ENCODE results near the gene TACC2.
A peak's percentile ranks its signal among the peaks of the same experiment; 100 is the strongest.

TACC2 gene

DNA sequence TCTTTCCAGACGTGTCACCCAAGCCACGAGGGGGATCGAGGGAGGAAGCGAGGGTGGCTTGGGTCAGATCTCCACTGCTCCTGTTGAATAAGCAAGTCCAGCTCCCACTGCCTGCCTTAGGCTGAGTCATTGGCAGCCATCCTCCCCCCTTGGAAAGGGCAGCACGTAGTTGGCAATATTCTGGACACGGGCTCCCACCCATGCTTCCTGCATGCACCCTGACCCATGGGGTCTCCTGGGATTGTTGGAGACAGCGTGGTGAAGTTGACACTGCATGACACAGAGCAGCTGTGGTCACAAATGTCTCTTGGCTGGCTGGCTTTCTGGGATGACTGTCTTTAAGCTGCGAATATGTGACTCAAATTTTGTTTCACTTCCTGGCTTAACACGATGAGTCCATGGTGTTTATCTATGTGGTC, 293.3 kb downstream of the TACC2 start:
- peak in 1 of 4 experiments; percentile 17 for DNase-seq

DNA sequence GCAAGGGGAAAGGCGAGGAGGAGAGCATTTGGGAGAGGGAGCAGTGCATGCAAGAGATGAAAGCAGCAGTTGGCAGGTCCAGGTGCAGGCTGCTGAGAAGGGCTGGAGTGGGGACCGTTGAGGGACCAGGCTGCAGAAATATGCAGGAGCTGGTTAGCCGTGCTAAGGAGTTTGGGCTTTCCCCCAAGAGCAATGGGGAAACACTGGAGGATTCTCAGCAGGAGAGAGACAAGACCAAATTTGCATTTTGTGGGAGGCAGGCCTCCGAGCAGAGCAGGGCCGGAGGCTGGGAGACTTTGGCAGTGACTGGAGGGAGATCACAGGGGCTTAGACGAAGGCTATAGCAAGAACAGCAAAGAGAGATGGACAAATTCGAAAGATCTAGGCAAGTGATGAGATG, 293.9 kb downstream of the TACC2 start:
- no peak for DNase-seq

DNA sequence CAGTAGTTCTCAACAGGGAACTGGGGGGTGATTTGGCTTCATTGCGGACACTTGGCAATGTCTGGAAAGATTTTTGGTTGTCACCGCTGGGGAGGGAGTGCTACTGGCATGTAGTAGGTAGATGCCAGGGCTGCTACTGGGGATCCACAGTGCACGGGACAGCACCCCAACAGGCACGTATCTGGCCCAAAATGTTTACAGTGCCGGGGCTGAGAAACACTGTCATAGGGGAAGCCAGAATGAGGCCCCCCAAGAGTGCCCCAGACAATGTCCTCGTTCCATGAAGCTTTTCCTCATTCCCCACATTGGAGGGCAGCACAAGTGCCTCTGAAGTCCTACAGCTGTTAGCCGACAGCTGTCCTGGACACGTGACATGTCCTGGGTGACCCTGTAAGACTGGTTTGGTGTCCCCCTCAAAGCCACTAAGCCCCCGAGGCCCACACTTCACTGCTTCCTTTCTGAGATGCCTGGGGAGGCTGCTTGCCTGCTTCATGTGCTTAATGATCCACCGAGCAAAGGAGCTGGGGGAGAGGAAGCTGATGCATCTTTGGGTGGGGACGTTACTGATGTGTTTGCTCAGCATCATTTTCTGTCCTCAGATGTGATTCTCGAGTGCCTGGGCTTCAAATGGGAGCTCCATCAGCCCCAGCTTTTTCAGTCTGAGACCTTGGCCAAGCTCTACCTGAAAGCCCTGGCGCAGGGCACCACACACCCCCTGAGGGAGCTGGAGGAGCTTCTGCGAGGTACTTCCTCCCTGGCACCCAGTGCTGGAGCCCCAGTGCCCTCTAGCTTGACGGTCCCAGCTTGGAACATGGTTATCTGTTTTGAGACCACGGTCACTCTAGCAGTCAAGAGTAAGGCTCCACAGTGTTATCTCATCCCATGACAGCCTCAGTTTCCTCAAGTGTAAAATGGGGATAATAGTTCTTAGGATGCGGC, 296.8 kb downstream of the TACC2 start:
- no peak for DNase-seq

DNA sequence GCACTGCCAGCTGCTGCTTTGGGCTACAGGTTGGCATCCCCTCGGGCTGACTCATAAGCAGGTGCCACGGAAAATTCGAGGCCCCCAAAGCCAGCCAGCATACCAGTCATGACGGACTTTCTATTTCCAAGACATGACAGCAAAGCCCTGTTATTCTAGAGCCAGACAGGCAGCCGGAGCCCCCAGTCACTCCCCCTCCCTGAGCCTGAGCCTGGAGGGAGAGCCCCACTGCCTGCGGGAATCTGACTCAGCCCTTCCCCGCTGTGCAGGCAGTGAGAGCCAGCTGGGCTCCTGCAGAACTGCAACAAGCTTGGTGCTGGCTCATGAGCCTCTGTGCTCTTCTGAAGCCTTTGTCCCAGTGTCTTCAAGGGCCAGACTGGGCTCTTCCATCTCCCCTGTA, 297.9 kb downstream of the TACC2 start:
- DNase-seq = no peak

DNA sequence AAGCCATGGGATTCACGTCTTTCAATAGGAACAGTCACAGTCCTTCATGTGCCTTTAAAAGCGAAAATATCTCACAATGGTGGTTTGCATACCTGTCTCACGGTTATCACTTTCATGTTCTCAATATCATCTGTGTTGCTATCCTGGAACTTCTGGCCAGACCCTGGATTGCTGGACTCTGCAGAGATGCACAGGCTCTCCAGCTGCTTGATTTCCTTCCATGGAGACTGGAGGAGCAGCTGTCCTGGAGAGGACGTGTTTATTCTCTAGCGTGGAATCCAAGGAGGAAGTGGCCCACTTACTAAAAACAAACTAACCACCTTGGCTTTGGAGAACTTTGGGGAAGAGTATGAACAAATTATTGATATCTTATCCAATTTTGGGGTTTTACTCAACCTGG, 298.6 kb downstream of the TACC2 start:
- no peak for DNase-seq

DNA sequence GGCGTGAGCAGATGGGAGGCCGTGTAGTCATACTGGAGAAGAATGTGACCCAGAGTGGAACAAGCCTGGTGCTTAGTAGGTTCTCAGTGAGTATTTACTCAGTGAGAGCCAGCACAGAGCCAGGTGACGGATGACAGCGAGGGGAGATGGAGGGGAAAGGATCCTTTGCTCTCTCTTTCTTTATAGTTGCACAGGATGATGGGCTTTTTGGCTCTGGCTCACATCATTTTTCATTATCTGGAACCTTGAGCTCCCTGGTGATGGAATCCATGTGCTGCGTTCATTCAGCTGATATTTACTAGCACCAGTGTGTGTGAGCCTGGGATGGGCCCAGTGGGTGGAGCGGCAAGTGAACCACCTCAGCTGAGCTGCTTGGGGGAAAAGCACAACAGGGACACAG, 299.3 kb downstream of the TACC2 start:
- DNase-seq = no peak

DNA sequence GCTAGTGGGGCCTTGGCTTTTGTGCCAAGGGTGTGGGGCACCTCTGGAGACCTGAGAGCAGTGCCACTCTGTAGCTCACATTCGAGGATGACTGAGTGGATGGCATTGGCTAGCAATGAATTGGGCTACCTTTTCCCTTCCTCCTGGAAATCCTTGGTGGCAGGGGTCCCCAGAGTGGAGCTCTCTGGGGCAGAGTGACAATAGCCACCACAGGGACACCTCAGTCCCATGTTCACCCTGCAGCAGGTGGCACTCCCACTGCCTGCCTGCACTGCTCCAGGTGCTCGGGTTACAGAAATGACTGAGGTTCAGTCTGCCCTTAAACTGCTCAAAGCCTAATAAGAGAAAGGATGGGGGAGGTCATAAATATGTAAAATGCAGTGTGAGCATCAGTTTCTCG, 300.0 kb downstream of the TACC2 start:
- no peak for DNase-seq

DNA sequence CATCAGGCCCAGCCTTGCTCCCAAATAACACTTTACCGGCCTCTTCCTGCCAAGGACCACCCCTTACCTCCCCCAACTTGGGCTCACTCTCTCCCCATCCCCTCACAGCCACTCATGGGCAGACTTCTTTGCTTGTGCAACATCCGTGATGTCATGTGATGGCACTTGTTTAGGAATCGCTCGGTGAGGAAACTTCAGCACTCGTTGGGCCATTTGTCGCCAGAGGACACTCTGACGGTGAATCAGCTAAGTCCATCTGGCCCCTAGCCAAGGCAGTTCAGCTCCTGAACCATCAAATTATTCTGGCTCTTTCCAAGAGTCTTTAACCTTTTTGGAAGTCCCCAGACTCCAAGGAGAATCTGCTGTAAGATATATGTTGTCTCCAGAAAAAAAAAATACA, 301.4 kb downstream of the TACC2 start:
- peak in 1 of 4 experiments; percentile 8 for DNase-seq

DNA sequence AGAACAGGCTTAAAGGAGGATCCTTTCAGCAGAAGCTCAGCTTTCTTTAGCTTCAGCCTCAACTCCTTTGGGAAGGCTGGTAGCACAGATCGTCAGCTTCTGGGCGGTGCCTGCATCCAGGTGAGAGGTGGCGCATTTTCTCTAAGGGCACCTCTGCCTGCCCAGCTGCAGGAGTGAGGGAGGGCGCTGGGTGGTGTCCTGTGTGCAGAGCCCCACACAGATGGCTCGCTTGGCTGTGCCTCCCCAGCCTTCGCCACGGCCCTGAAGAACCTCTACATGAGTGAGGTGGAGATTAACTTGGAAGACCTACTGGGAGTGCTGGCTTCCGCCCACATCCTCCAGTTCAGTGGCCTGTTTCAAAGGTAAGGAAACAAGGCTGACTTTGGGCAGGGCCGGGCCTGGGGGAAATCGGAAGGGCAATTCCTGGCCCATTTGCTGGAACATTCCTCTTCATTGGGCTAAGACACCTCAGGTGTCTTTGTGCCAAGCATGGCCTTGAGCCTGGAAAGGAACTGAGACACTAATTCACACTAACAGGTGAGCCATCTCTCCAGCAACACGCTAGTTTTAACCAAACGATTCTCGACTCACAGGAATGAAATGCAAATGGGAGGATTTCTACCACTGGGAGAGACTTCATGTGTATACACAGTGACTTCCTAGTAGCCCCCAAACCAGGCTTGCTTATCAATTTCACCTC, 302.0 kb downstream of the TACC2 start:
- DNase-seq = no peak

DNA sequence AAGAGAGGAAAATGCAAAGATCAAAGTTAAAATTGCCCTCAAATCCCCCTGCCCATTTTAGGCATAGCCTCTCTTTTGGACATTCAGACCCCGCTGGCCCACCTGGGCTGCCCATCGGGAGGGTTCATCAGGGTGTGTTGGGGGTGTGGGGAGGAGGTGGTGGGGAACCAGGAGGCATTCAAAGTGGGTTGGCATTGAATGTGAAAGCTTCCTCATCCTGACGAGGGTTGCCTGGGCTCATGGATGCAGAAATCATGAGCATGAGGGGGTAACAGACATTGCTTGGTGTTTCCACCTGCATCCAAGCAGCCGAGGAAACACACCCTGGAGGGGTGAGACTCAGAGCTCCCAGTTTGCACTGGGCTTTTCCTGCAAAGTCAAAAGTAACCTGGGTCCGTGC, 302.8 kb downstream of the TACC2 start:
- DNase-seq = no peak

DNA sequence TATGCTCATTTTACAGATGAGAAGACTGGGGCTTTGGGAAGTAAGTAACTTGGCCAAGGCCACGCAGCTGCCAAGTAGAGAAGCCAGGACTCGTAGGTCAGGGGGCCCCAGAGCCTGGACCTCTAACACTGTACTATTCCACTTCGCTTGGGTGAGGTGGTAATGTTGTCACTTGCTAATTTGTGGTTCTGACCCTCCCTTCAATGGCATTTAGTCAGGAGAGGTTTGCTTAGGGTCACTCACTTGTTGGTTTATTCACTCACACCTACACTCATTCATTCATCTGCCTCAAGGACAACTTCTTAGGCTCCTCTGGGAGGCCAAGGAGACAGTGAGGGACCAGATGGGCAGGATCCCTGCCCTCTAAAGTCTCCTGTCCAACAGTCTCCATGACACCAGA, 303.4 kb downstream of the TACC2 start:
- DNase-seq = no peak

DNA sequence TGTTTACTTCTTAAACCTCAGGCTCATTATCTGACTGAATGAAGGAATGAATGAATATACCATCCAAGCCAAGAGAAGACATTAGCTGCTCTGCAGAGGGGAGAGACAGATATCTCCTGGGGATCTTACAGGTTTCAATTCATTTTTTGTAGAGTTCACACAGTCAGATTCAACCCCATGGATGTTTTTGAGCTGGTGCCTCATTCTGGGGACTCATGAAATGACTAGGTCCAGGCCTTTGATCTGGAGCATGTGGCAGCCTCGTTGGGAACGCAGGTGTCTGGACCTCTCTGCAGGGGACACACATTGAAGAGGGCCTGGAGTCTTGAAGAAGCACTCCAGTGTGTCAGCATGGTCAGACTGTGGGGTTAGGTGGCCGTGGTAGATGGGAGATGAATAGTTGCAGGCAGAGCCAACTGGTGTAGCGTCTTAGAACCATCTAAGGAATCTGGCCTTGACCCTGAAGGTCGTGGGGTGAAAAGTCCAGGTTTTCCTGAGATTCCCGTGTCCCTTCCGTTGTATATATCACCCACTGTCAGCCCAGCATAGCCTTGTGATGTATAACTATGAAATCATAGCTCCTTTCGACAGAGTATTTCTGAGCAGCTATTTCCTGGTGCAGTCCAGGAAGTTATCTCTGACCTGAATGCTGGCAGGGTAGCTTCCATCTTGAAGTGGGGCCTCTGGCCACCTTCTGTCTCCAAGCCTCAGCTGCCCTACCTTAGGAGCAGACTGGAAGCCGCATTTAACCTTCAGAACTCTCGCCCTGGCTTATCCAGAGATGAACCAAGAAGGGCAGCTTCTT, 304.4 kb downstream of the TACC2 start:
- DNase-seq = no peak

DNA sequence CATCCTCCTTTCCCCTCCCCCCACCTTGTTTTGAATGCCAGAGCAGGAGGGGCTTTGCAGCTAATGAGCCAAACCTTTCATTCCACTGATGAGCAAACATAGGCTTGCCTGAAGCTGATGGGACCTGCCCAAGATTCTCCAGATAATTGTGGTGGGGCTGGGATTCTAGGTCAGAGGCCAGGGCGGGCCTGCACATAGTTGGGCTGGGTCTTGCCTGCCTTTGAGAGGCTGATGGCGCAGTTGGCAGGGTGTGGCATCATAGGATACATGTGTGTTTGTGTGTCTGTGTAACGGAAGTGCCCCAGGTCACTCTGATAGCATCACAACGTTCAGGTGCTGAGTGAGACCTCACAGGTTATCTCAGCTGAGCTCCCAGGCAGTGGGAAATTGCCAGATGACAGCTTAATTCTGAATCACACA, 305.0 kb downstream of the TACC2 start:
- no peak for DNase-seq

DNA sequence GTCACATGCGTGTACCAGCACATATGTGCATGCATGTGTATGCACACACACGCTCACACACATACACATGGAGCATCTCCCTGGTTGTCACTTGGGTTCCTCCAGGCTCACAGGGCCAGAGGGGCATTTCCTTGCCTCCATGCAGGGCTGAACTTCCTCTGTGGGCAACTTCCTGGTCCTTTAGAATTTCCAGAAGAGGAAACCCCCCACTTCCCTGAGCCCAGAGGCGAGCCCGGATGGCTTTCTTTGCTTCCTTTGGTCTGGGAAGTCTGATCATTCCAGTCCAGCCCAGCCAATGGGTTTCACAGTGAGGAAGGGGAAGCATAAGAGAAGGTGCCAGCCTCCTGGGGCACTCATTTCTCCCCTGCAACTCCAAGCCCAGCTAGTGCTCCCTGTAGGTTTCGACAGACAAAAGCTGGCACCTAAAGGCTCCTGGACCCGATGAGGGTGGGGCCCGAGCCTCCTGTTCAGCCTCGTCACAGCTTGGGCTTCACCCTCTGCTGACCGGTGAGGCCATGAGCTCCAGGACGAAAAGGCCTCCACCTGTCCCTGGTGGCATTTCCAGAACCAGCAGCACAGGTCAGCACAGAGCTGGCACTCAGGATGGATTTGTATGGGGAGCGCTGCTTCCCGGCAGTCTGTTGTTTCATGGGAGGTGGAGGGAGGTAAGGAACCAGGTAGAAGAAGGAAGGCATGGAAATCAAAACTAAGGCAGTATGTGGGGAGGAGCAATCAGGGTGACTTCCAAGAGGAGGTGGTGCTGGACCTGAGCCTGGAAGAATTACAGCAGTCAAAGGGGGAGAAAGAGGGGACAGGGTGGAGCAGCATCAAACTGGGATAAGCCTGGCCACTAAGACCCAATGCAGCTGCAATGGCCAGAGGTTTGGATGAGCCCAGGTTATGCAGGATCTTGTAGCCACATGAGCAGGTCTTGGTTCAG, 305.8 kb downstream of the TACC2 start:
- no peak for DNase-seq

DNA sequence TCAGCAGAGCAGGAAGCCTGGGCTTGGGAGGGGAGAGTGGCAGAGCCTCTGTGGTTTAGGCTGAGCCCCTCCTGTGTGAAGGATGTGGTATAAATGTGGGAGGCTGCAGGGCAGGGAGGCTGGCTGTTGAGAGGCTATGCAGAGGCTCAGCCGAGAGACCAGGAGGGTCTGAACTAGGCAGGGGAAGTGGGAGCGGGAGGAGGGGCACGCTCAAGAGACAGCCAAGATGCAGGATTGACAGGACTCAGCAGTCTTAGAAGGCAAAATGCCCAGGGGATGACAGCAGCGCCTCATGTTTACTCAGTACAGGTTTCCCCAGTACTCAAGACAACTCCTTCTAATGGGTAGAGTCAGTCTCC, 306.5 kb downstream of the TACC2 start:
- no peak for DNase-seq

DNA sequence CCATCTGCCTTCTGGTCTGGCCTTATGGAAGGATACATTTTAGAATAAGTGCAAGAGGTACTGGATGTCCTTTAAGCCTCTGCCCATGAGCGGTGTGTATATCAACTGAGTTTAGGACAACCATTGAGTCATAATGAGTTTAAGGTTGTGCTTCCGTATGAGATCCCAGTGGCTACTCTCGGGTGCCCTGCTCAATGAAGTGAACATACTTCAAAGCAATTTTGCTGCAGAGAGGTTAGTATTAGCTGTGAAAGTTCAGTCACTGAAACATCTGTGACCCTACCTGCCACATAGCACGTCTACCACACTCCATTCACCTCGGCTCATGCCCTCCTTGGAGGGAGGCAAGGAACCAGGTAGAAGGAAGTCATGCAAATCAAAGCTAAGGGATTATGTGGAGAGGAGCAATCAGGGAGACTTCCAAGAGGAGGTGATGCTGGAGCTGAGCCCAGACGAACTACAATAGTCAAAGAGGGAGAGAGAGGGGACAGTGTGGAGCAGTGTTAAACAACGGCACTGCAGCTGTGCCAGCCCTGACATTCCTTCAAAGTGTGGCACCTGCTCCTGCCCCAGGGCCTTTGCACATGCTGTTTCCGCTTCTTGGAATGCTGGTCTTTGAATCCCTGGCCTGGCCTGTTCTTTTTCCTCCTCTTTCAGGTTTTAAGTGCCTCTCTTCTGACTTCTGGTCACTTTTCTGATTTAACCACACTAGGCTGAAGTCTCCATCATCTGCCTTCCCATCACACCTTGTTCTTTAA, 307.6 kb downstream of the TACC2 start:
- no peak for DNase-seq

DNA sequence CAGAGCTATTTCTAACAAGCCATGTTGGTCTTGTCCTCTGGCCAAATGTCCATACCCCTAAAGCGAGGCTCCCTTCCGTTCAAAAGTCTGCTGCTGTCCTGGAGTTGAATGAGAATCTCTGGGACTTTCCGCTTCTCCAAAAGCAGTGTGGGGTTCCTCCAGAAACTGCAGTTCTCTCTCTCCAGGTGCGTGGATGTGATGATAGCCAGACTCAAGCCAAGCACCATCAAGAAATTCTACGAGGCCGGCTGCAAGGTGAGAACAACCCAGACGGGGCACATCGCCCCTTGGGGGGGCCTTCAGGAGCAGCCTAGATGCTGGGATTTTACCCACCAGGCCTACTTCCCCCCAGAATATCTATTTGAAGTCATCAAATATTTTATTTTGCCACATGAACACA, 308.6 kb downstream of the TACC2 start:
- DNase-seq = no peak

DNA sequence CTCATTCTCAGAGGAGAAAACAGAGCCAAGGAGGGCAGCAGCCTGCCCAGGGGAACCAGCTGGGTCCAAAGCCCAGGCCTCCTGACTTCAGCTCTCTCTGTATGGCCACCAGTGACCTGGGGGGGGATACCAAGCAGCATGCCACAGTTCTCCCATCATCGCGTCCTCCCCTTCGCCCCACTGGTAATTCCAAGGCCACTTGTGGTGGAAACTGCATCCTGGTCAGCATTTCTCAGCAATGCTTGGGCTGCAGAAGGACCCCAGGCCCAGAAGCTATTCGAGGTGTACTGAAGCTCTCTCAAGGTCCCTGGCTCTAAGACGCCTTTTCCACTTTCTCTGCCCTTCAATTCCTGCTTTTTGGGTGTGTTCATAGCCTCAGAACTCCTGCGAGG, 309.2 kb downstream of the TACC2 start:
- DNase-seq = no peak

DNA sequence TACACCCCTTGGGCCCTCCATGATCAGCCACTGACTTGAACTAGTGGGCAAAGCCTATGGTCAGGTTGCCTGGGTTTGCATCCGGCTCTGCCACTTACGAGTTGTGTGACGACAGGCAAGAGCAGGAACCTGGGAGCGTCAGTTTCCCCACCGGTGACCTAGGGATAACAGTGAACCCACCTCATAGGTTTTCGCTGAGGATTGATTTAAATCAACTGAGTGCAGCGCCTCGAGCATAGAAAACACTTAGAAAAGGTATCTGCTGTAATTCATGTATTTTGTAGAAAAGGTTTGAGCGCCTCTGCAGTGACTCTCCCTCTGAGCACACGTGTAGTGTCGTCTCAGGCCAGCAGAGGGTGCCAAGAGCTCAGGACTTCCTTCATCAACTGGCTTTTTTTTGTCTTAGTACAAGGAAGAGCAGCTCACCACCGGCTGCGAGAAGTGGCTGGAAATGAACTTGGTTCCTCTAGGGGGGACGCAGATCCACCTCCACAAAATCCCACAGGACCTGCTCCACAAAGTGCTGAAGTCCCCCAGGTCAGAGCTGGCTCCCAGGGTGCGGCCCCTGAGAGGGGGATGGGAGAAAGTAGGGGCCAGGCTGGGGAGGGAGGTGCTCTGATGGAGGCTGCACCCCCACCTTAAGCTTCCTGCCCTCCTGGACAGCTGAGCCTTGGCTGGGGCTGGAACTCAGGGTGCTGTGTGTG, 309.8 kb downstream of the TACC2 start:
- peak; percentile 84 to 89 (median 84) for DNase-seq

DNA sequence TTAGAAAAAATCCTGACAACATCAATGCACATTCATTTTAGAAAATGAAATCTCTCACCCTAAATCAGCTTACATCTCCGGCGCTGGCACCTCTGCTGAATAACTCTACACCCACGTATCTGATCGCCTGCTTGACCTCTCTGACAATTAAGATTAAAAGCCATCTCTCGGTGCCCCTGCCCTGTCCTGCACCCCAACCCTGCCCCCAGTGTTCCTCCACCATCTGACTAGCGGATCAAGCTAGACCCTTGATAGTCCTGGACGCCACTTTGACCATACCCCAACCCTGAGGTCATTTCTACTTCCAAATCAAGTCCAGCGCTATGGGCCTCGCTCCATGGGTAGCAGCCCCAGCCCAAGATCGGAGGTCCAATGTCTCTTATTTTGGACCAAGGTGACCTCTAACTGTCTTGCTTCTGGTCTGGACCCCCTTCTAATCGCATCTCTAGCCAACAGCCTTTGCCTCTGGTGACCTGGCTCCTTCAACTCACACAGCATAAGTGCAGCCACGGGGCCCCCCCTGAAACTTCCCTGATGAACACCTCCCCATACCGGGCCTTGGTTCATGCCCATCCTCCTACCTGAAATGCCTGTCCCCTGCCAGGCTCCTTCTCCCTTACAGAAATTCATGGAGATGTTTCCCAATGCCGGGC, 310.6 kb downstream of the TACC2 start:
- no peak for DNase-seq
